GM18861 (cell line): ENCODE data around the gene PPFIA1.
"Not testable (repeated sequence)": the region's sequence is repeated elsewhere in the genome, so short reads cannot be mapped to it uniquely, and the experiment has no call there.

ENCODE experiments used
- ATAC-seq: cut with Tn5 transposase; IDR thresholded peaks from one replicate; pipeline ENCODE4 v1.9.1; 2021; ENCODE audit not compliant: unreplicated experiment

The PPFIA1 gene

GRCh38 chr11:70251659-70252321 lies 18.7 kb upstream of the PPFIA1 start:
- no peak for ATAC-seq

DNA sequence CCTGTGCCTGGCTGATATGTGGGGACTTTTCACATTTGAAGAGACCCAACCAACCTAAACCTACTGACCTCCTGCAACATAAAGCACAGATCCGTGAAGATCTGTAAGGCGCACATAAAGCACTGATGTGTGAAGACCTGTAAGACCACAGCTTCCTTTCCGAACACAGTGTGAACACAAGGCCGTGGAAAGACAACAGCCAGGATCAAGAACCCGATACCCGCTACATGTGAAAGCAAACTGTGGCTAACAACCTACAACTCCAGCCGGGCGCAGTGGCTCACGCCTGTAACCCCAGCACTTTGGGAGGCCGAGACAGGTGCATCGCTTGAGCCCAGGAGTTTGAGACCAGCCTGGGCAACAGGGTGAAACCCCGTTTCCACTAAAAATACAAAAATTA lies 17.6 kb upstream of the PPFIA1 start:
- ATAC-seq = no peak

DNA sequence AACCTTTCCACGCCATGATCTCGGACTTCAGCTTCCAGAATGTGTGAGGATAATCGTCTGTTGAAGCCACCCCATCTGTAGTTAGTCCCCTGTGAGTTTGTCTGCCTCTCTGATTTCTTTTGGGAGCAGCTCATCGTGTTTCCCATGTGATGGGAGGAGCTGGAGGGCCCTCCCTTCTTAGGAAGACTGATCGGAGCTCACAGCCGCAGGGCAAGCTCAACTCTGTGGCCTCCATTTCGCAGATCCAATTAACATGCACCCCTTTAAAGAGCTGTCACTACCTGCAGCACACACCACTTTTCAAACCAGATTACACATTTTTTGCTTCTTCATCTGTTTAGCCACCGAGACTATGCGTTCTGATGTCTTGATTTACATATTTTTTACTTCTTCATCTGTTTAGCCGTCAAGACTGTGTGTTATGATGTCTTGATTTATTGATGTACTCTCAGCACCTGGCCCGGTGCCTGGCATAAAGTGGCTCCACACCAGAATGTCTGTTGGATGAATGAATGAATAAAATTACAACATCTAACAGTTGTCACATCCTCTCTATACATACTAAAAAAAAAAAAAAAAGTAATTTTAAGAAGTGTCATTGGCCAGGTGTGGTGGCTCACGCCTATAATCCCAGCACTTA lies 14.9 kb upstream of the PPFIA1 start:
- ATAC-seq = no peak

- ATAC-seq = not testable (repeated sequence)
Observed at GRCh38 chr11:70259077-70259476, 11.4 kb upstream of the PPFIA1 start.

- no peak for ATAC-seq
Observed at GRCh38 chr11:70262951-70263350, 7.5 kb upstream of the PPFIA1 start.

- no peak for ATAC-seq
Observed at GRCh38 chr11:70263363-70263762, 7.1 kb upstream of the PPFIA1 start.

DNA sequence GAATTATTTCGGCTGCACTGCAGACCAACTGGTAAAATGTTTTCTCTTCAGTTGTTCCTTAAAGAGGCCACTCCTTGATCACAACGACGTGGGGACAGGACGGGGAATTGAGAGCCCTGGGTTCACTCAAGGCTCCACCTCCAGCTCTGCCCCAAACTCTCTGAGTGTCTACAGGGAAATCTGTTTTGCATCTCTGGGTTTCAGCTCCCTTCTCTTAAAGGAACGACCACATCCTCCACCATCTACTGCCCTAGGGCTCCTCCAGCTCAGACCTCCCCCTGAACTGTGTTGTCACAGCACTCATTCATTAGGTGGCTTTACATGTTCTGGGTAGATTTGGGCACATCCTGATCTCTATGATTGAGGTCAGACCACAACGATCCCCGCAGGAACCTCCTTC lies 5.1 kb upstream of the PPFIA1 start:
- no peak for ATAC-seq

DNA sequence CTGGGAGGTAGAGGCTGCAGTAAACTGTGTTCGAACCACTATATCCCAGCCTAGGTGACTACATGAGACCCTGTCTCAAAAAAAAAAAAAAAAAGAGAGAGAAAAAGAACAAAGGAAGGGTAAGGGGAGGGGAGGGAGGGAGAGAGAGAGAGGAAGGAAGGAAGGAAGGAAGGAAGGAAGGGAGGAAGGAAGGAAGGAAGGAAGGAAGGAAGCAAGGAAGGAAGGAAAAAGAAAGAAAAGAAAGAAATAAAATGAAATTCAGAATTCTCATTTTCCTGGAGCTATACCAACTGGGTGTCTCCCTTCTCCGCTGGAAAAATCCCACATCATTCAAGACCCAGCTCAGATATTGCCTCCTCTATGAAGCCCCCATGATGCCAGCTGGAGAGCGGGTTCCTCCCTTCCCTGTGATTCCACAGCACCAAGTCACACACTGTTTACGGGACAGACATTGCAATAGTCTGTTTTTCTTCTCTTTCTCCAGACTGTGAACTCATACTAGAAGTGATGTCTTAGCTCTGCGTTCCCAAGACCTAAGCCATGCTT lies 3.0 kb upstream of the PPFIA1 start:
- ATAC-seq = no peak

GRCh38 chr11:70268526-70268925 lies 2.0 kb upstream of the PPFIA1 start:
- ATAC-seq = no peak

GRCh38 chr11:70270877-70271648 lies 573 bp downstream of the PPFIA1 start:
- peak; percentile 12 for ATAC-seq

GRCh38 chr11:70271649-70271953 lies 1.1 kb downstream of the PPFIA1 start:
- no peak for ATAC-seq

DNA sequence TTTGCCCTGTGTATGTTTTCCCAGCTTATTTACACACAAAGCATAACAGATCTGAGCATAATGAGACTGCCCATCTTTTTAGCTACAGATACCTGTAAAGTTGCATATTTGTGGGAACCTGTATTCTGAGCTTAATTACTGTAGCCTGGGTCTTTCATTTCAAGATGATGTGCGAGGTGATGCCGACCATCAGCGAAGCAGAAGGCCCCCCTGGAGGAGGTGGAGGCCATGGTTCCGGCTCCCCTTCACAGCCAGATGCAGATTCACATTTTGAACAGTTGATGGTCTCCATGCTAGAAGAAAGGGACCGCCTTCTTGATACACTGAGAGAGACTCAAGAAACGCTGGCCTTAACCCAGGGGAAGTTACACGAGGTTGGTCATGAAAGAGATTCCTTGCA lies 1.5 kb downstream of the PPFIA1 start:
- no peak for ATAC-seq

DNA sequence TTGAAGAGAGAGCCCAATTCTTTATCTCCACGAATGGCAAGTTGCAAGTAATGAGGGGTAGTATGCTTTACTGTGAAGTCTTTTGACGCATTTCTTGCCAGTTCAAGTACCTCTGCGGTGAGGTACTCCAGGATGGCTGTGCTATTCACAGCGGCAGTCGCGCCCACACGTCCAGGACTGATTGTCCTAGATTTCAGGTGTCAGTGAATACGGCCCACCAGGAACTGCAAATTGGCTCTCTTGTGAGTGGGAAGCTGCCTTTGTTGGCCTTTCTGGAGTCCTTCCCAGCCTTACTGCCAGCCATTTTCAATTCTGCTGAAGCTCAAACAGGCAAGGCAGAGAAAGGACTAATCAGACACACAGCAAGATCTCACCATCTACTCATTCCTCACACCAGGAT lies 8.5 kb downstream of the PPFIA1 start:
- ATAC-seq = no peak

GRCh38 chr11:70281156-70281609 lies 10.7 kb downstream of the PPFIA1 start:
- no peak for ATAC-seq

- ATAC-seq = no peak
Observed at GRCh38 chr11:70282012-70282411, 11.5 kb downstream of the PPFIA1 start.

DNA sequence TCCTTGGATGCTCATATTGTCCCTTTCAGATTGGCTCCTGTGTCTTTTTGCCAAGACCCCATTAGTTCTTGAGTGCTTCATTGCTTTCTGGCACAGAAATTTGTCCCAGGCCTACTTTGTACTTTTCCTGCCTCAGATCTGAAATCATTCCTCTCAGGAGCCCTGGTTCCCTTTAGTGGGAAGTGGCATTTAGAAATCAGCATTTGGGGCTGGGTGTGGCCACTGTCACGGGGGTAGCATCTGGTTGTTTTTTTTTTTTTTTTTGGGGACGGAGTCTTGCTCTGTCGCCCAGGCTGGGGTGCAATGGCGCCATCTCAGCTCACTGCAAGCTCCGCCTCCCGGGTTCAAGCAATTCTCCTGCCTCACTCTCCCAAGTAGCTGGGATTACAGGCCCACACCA lies 18.2 kb downstream of the PPFIA1 start:
- ATAC-seq = no peak

- no peak for ATAC-seq
Observed at GRCh38 chr11:70289582-70289981, 19.1 kb downstream of the PPFIA1 start.

DNA sequence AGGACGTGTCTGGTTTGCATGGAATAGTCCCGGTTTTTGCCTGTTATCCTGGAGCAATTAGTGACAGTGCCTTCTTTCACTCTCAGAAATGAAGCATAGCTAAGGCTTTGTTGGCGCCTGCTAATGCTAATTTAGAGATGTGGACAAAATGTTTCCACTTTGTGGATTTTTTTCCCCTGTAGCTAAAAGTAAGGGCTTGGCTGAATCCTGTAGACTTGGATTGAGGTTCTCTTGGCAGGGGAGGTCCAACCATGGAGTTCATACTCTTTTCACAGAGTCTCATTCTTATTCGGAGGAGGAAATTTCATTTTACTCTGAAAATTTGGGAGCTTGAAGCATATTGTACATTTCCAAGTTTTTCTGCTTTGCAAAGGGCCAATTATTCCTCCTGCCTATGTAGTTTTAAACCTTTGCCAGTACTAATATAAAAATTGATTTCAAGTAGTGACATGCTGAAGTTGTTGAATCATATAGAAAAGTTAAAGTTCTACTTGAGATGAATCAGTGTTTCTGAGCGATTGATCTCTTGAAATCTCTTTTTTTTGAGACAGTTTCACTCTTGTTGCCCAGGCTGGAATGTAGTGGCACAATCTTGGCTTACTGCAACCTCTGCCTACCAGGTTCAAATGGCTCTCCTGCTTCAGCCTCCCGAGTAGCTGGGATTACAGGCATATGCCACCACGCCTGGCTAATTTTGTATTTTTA lies 20.0 kb downstream of the PPFIA1 start:
- ATAC-seq = no peak

DNA sequence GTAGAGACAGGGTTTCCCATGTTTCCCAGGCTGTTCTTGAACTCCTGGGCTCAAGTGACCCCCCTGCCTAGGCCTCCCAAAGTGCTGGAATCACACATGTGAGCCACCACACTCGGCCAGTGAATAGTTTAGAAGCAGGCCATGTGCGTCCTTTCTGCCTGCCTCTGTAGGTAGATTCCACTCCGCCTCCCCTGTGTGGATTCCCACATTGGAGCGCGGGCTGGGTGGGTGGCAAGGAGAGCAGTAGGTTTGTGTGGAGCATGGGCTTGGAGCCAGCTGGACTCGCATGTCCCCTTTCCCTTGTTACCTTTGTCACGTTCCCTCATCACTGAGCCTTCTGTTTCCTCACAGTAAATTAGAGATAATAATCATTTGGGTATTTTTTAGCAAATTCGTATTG lies 21.7 kb downstream of the PPFIA1 start:
- ATAC-seq = no peak

GRCh38 chr11:70292863-70293262 lies 22.4 kb downstream of the PPFIA1 start:
- no peak for ATAC-seq

- ATAC-seq = not testable (repeated sequence)
Observed at GRCh38 chr11:70295166-70295565, 24.7 kb downstream of the PPFIA1 start.
